Measurements from ENCODE around the gene DPP7. TPM values are rescaled to one million over a fixed set of nuclear protein-coding genes. Genes with fewer than 3 reads are reported as not detected.

Gene DPP7
- polyA plus RNA-seq, 3 donors, result 15.2 to 30.6 (median 24.7) TPM

DNA sequence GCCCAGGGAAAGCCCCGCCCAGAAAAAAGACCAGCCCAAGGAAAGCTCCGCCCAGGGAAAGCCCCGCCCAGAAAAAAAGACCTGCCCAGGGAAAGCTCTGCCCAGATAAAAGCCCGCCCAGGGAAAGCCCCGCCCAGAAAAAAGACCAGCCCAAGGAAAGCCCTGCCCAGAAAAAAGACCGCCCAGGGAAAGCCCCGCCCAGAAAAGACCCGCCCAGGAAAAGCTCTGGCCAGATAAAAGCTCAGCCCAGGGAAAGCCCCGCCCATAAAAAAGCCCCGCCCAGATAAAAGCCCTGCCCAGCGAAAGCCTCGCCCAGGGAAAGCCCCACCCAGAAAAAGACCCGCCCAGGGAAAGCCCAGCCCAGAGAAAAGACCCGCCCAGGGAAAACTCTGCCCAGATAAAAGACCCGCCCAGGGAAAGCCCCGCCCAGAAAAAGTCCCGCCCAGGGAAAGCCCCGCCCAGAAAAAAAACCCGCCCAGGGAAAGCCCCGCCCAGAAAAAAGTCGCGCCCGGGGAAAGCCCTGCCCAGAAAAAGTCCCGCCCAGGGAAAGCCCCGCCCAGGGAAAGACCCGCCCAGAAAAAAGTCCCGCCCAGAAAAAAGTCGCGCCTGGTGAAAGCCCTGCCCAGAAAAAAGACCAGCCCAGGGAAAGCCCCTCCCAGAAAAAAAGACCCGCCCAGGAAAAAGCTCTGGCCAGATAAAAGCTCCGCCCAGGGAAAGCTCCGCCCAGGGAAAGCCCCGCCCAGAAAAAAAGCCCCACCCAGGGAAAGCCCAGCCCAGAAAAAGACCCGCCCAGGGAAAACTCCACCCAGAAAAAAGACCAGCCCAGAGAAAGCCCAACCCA lies 36.3 kb upstream of the DPP7 start:
- no peak for DNase-seq (ENCODE audit: extremely low read depth in 1 of 11, low read depth in 9 of 11, low spot score in 4 of 11)

DNA sequence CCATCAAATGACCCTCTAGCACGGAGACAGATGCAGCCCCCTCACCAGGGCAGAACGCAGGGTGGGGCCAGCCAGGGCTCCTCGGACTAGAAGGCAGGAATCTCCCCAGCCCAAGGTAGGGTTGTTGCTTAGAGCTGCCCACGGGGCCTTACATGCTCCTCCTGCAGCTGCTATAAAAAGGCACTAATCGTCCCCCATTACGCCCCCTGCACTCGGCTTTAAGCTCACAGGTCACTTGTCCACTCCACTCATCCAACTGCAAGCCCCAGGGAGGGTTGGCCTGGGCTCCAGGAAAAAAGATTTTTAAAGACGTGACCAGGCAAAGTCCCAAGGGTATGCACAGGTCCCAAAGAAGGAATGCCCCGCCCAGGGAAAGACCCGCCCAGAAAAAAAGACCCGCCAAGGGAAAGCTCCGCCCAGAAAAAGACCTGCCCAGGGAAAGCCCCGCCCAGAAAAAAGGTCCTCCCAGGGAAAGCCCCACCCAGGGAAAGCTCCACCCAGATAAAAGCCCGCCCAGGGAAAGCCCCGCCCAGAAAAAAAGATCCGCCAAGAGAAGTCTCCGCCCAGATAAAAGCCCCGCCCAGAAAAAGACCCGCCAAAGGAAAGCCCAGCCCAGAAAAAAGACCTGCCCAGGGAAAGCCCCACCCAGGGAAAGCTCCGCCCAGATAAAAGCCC lies 35.5 kb upstream of the DPP7 start:
- DNase-seq (ENCODE audit: extremely low read depth in 1 of 11, low read depth in 9 of 11, low spot score in 4 of 11), result no peak

- DNase-seq (ENCODE audit: extremely low read depth in 1 of 11, low read depth in 9 of 11, low spot score in 4 of 11), result no peak
Observed at GRCh38 chr9:137149363-137149762, 34.8 kb upstream of the DPP7 start.

DNA sequence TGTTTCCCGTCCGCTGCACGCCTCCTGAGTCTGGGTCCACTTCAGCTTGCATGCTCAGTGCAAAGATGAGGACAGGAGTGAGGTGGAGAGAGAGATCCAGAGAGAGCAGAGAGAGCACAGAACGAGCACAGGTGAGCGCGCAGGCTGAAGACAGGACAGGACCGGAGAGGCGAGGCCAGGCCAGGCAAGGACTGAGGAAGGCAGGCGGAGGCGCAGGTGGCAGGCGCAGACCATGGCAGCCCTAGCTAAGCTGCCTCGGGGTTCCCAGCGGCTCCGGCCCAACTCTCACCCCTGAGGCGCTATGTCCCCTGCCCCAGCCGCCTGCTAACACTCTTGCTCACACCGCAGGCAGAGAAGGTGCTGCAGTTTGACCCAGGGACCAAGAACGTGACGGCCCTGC lies 34.1 kb upstream of the DPP7 start:
- no peak for DNase-seq (ENCODE audit: extremely low read depth in 1 of 11, low read depth in 9 of 11, low spot score in 4 of 11)

- no peak for DNase-seq (ENCODE audit: extremely low read depth in 1 of 11, low read depth in 9 of 11, low spot score in 4 of 11)
Observed at GRCh38 chr9:137148242-137148641, 33.7 kb upstream of the DPP7 start.

- no peak for DNase-seq (ENCODE audit: extremely low read depth in 1 of 11, low read depth in 9 of 11, low spot score in 4 of 11)
Observed at GRCh38 chr9:137147793-137148160, 33.2 kb upstream of the DPP7 start.

DNA sequence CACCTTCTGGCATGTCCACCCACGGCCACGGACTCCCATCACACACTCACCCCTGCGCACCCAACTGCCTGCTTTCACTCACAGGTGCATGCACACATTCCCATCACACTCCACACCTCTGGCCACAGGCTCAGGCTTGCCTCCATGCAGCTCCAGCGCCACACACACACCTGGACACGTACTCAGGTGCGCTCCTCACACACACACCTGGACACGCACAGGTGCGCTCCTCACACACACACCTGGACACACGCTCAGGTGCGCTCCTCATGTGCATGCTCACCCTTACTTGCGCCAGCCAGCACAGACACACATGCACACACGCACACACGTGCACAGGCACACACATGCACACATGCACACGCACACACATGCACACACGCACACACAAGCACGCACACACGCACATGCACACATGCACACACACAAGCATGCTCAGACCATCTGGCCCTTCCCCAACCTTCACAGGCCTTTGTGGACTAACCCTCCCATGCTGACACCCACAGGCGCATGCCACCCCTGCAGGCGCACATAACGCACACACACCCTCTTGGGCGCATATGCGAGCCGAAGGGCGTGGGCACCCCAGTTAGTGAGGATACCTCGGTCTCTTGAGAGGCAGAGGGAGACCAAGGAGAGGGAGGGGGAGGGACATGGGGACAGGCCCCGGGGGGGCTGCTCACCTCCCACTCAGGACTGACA lies 32.7 kb upstream of the DPP7 start:
- DNase-seq (ENCODE audit: extremely low read depth in 1 of 11, low read depth in 9 of 11, low spot score in 4 of 11), result no peak

GRCh38 chr9:137146527-137146918 lies 32.0 kb upstream of the DPP7 start:
- DNase-seq (ENCODE audit: extremely low read depth in 1 of 11, low read depth in 9 of 11, low spot score in 4 of 11), result no peak

GRCh38 chr9:137145731-137146526 lies 31.4 kb upstream of the DPP7 start:
- DNase-seq (ENCODE audit: extremely low read depth in 1 of 11, low read depth in 9 of 11, low spot score in 4 of 11), result no peak

DNA sequence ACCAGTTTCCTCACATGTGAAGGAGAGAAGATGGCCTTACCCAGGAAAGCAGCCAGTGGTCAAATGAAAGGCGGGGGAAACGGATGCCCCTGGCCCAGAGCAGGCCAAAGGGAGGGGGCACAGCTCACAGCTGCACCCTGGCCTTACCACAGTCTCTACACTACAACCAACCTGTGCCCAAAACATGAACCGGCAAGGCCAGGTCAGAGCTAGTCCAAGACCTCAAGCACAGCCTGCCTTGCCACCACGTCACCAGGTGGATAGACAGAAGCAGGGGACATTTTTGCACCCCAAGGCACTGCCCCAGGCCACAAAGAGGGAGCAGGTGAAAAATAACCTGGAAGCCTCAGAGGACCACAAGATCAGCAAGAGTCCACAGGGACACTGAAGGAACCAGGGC lies 28.9 kb upstream of the DPP7 start:
- DNase-seq (ENCODE audit: extremely low read depth in 1 of 11, low read depth in 9 of 11, low spot score in 4 of 11), result no peak

- no peak for DNase-seq (ENCODE audit: extremely low read depth in 1 of 11, low read depth in 9 of 11, low spot score in 4 of 11)
Observed at GRCh38 chr9:137141976-137142936, 27.7 kb upstream of the DPP7 start.

GRCh38 chr9:137141050-137141810 lies 26.7 kb upstream of the DPP7 start:
- DNase-seq (ENCODE audit: extremely low read depth in 1 of 11, low read depth in 9 of 11, low spot score in 4 of 11), result no peak

DNA sequence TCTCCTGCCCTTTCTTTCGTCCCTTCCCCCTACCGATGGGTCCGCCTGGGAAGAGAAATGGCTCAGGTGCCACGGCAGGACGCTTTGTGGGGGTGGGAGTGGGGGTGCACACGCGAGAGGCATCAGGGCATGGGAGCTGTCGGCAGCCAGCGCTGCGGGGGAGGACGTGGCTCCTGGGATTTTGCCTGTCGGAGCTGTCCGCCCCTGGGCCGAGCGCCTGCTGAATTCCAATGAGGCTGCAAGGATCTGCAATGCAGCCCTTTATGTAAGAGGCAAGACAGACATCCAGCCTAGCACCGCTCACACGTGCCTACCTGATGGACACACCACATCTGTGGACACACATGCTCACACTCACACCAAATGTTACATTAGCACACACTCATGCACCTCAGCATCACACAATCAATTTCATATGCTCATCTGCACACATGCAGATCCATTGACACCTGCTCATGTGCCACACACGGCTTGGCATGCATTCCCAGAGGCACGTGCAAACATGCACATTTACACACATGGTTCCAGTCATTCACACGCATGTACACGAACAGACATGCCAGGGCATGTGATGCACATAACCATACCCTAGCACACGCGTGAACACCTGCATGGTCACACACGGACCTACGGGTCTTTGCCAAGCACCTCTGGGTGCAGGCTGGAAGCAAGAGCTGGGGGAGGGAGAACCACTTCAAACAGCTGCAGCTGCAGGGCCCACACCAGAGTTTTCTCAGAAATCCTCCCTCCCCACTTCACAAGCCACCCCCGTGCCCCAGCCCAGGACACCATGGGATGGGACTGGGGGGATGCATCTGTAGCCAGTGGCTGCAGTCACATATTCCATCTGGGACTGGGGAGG lies 25.8 kb upstream of the DPP7 start:
- no peak for DNase-seq (ENCODE audit: extremely low read depth in 1 of 11, low read depth in 9 of 11, low spot score in 4 of 11)

DNA sequence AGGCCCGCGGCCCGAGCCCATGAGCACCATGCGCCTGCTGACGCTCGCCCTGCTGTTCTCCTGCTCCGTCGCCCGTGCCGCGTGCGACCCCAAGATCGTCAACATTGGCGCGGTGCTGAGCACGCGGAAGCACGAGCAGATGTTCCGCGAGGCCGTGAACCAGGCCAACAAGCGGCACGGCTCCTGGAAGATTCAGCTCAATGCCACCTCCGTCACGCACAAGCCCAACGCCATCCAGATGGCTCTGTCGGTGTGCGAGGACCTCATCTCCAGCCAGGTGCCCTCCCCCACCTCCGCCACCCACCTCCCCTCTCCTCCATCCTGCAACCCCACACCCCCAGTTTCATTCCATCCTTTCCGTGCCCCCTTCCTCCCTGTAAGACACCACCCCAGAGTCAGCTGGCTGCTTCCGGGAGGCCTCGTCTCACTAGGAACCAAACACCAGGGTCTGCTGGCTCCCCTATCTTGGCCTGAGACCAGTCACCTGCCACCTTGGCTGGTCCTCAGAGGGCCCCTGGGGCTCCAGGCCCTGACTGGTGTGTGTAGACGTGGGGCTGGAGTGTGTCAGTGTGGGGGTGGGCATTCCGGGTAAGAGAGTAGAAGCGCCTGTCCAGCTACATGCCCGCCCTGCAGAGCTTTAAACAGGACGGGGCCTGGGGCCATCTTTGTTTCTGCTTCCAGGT lies 25.1 kb upstream of the DPP7 start:
- no peak for DNase-seq (ENCODE audit: extremely low read depth in 1 of 11, low read depth in 9 of 11, low spot score in 4 of 11)

DNA sequence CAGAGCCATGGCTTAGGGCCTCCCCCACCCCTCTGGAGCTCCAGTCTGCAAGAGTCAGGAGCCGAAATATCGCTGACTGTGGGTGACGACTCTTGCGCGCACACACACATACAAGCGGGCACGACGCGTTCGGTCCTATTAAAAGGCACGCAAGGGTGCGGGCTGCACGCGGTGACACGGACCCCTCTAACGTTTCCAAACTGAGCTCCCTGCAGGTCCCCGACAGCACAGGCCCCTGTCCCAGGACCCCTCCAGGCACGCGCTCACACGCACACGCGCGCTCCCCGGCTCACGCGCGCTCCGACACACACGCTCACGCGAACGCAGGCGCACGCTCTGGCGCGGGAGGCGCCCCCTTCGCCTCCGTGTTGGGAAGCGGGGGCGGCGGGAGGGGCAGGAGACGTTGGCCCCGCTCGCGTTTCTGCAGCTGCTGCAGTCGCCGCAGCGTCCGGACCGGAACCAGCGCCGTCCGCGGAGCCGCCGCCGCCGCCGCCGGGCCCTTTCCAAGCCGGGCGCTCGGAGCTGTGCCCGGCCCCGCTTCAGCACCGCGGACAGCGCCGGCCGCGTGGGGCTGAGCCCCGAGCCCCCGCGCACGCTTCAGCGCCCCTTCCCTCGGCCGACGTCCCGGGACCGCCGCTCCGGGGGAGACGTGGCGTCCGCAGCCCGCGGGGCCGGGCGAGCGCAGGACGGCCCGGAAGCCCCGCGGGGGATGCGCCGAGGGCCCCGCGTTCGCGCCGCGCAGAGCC lies 24.4 kb upstream of the DPP7 start, which contains the start of gene GRIN1:
Gene GRIN1, plus strand, starts transcription at position 433 of the 746 bp plus-strand sequence. CDS start 333 bp downstream, outside the sequence.
- DNase-seq (ENCODE audit: extremely low read depth in 1 of 11, low read depth in 9 of 11, low spot score in 4 of 11), result peak in 6 of 11 donors; percentile 45 to 67 (median 56)
